Kidney epithelial cell (primary cell): Measurements from ENCODE around the gene F11. TPM values are rescaled to one million over a fixed set of nuclear protein-coding genes. Genes with fewer than 3 reads are reported as not detected.
"Not testable (repeated sequence)": the region's sequence is repeated elsewhere in the genome, so short reads cannot be mapped to it uniquely, and the experiment has no call there.

Experiments used
- DNase-seq: peaks from one replicate; pipeline ENCODE4 v3.0.0-alpha.2; 2010; ENCODE audit warnings: low read depth
- H3K27me3 ChIP-seq: 2 replicates; pipeline ENCODE4 v1.6.0; 2011; ENCODE audit warnings: low read length; ENCODE audit not compliant: control insufficient read depth, insufficient read depth
- H3K36me3 ChIP-seq: 2 replicates; pipeline ENCODE4 v1.5.1; 2011; ENCODE audit warnings: low read length; ENCODE audit not compliant: control insufficient read depth, insufficient read depth
- H3K4me3 ChIP-seq: 2 replicates; pipeline ENCODE4 v1.5.1; 2011; ENCODE audit warnings: low read depth, mild to moderate bottlenecking, control low read depth, low read length
- CTCF ChIP-seq: IDR thresholded peaks from 2 replicates; pipeline ENCODE4 v1.5.1; 2011; ENCODE audit warnings: mild to moderate bottlenecking, moderate library complexity, low read length, control low read depth, inconsistent platforms; ENCODE audit not compliant: insufficient read depth, poor library complexity, severe bottlenecking
- total RNA-seq: library from RNA; depleted of rRNA; stranded (reverse); fragments of >200 nt; gene quantifications from 2 replicates; pipeline ENCODE4 v1.2.3, GENCODE V29; 2015

F11 gene
- total RNA-seq, 1 donor from 2014 or later = not detected

DNA sequence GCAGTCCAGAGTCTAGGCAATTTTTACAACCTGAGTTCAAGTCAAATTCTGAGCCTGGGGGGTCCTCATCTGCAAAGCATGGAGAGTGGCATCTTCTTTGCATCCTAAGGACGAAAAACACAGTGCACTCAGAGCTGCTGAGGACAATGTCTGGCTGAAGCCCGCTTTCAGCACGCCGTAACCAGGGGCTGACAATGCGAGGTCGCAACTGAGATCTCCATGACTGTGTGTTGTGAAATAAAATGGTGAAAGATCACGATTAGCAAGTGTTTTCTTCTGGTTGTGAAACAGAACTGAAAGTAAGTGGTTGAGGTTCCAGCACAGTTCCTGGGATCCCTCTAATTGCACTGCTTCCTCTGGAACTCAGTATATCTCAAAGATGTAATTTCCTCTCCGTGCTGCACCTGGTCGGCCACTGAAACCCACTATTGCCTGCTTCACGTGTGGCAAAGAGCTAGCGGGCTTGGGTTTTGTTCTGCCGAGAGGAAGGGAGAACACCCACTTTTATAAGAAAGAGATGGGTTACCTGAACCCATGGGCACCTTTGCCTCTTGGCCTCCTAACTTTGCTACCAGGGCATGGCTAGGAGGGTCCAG is 7.7 kb upstream of the F11 start:
- Histone ChIP-seq H3K36me3 (no peaks in the 10 kb centered on the region), H3K4me3 (no peak overlapping the region), H3K27me3 (no peaks in the 10 kb centered on the region)
- no peak for DNase-seq
- TF ChIP-seq CTCF = no peak

DNA sequence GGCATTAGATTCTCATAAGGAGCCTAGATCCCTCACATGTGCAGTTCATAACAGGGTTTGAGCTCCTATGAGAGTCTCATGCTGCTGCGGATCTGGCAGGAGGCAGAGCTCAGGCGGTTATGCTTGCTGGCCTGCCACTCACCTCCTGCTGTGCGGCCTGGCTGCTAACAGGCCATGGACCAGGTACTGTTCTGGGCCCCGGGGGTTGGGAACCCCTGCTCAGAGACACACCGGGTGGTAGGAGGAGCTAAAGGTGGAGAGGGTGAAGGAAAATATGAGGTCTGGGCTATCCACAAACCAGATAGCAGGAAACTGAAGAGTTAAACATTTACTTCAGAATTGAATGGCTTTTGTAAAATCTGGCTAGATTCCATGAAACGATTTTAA is 5.9 kb upstream of the F11 start:
- Histone ChIP-seq H3K36me3 (no peaks in the 10 kb centered on the region), H3K27me3 (no peaks in the 10 kb centered on the region)
- TF ChIP-seq CTCF = no peak

GRCh38 chr4:186260504-186261448 is 5.2 kb upstream of the F11 start:
- no peaks in the 10 kb centered on the region for H3K27me3 ChIP-seq
- no peak overlapping the region for H3K4me3 ChIP-seq
- DNase-seq = no peak
- H3K36me3 ChIP-seq = no peaks in the 10 kb centered on the region
- no peak for TF ChIP-seq CTCF

More for the DNA sequence above, 5.9 kb upstream of the F11 start:
- DNase-seq = no peak
- no peak overlapping the region for H3K4me3 ChIP-seq

- TF ChIP-seq CTCF = no peak
- H3K36me3 ChIP-seq = no peaks in the 10 kb centered on the region
- no peak overlapping the region for H3K4me3 ChIP-seq
- no peaks in the 10 kb centered on the region for H3K27me3 ChIP-seq
- DNase-seq = no peak
Observed at GRCh38 chr4:186264660-186265059, 1.3 kb upstream of the F11 start.

- not testable (repeated sequence) for H3K36me3 ChIP-seq, H3K27me3 ChIP-seq, DNase-seq, H3K4me3 ChIP-seq
Observed at GRCh38 chr4:186265250-186265649, 739 bp upstream of the F11 start.

DNA sequence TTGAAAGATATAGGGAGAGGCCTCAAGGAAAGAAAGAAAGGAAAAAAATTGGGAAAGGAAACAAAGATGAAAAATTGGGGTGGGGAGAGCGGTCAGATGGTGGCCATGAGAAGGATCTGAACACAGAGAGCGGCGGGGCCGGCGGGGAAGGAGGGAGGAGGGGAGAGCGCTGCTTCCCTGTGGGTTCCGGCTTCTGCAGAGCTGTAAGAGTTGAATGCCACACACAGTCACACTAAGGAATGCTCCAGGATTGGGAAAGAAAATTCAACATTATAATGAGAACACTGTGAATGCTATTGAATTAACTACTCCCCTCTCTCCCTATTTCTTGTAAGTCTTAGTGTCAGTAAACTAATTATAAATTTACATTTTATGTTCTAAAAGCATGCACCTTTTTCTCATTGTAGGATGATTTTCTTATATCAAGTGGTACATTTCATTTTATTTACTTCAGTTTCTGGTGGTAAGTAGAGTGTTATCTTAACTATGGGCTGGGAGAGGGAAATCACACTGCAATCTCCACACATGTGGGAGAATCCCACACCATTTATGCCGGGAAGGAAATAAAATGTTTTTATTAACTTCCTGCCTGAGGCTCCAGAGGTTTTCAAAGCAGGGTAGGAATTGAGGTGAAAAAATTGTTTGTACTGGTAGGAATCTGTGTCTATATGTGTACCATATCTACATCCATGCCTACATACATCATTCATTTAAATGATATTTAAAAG is 904 bp downstream of the F11 start:
- TF ChIP-seq CTCF = no peak
- H3K36me3 ChIP-seq = no peaks in the 10 kb centered on the region
- H3K4me3 ChIP-seq = no peak overlapping the region
- no peak for DNase-seq
- no peaks in the 10 kb centered on the region for H3K27me3 ChIP-seq
